Liver (tissue), 9 donors: ENCODE results near the gene TMEM255B. TPM values are rescaled to one million over a fixed set of nuclear protein-coding genes. Genes with fewer than 3 reads are reported as not detected.

Experiments
- DNase-seq: peaks from one replicate; pipeline ENCODE4 v3.0.0-alpha.2; 2017; ENCODE audit warnings: low spot score
- H3K27ac ChIP-seq, 2 donors: one replicate each; pipeline ENCODE4 v1.7.0; 2013; ENCODE audit warnings: inconsistent platforms in 2 of 2, low read length in 2 of 2, control low read depth in 1 of 2, low read depth in 1 of 2, mild to moderate bottlenecking in 1 of 2
- H3K27me3 ChIP-seq, 4 donors: one replicate each; pipeline versions ENCODE4 v1.6.1 to v1.7.0; 2013; ENCODE audit warnings: low read length in 3 of 4, inconsistent platforms in 1 of 4, mild to moderate bottlenecking in 1 of 4, moderate library complexity in 1 of 4; ENCODE audit not compliant: control insufficient read depth in 4 of 4, insufficient read depth in 4 of 4
- H3K36me3 ChIP-seq, 4 donors: one replicate each; pipeline versions ENCODE4 v1.6.1 to v1.7.0; 2013; ENCODE audit warnings: low read length in 3 of 4, mild to moderate bottlenecking in 3 of 4, low read depth in 1 of 4, moderate library complexity in 1 of 4; ENCODE audit not compliant: control insufficient read depth in 4 of 4, insufficient read depth in 3 of 4
- H3K4me1 ChIP-seq, 4 donors: one replicate each; pipeline versions ENCODE4 v1.6.1 to v1.7.0; 2013; ENCODE audit warnings: low read length in 3 of 4, mild to moderate bottlenecking in 3 of 4, moderate library complexity in 1 of 4; ENCODE audit not compliant: control insufficient read depth in 4 of 4, insufficient read depth in 4 of 4
- H3K4me3 ChIP-seq, 3 donors: one replicate each; pipeline versions ENCODE4 v1.6.1 to v1.7.0; 2013; ENCODE audit warnings: low read length in 3 of 3, control low read depth in 1 of 3, low read depth in 1 of 3, mild to moderate bottlenecking in 1 of 3
- H3K9ac ChIP-seq, 2 donors: one replicate each; pipeline ENCODE4 v1.7.0; 2013; ENCODE audit warnings: low read length in 2 of 2, mild to moderate bottlenecking in 2 of 2, moderate library complexity in 2 of 2, control low read depth in 1 of 2, low read depth in 1 of 2
- H3K9me3 ChIP-seq, 4 donors: one replicate each; pipeline versions ENCODE4 v1.6.1 to v1.7.0; 2013; ENCODE audit warnings: low read length in 3 of 4; ENCODE audit not compliant: control insufficient read depth in 4 of 4
- EGR1 ChIP-seq, 2 donors: IDR thresholded peaks; 2 replicates each; pipeline ENCODE4 v1.6.1; 2016 to 2018; ENCODE audit warnings: antibody characterized with exemption in 2 of 2, low read depth in 2 of 2
- FOXA1 ChIP-seq: IDR thresholded peaks from 2 replicates; pipeline ENCODE4 v1.6.1; 2016; ENCODE audit warnings: antibody characterized with exemption
- FOXA2 ChIP-seq: IDR thresholded peaks from 2 replicates; pipeline ENCODE4 v1.6.1; 2016; ENCODE audit warnings: antibody characterized with exemption
- GABPA ChIP-seq, 2 donors: IDR thresholded peaks in 1 of 2; conservative IDR thresholded peaks in 1 of 2; 2 replicates each; pipeline ENCODE4 v1.6.1; 2016; ENCODE audit warnings: antibody characterized with exemption in 2 of 2, mild to moderate bottlenecking in 1 of 2, moderate library complexity in 1 of 2
- HNF4A ChIP-seq, 2 donors: conservative IDR thresholded peaks; 2 replicates each; pipeline ENCODE4 v1.6.1; 2016; ENCODE audit warnings: antibody characterized with exemption in 2 of 2, mild to moderate bottlenecking in 2 of 2
- HNF4G ChIP-seq: IDR thresholded peaks from 2 replicates; pipeline ENCODE4 v1.6.1; 2016; ENCODE audit warnings: antibody characterized with exemption
- JUND ChIP-seq, 2 donors: IDR thresholded peaks; 2 replicates each; pipeline ENCODE4 v1.6.1; 2016; ENCODE audit warnings: antibody characterized with exemption in 2 of 2
- NR2F2 ChIP-seq: IDR thresholded peaks from 2 replicates; pipeline ENCODE4 v1.6.1; 2016; ENCODE audit warnings: antibody characterized with exemption
- REST ChIP-seq: IDR thresholded peaks from 2 replicates; pipeline ENCODE4 v1.6.1; 2016; ENCODE audit warnings: antibody characterized with exemption, mild to moderate bottlenecking
- RXRA ChIP-seq, 2 donors: IDR thresholded peaks; 2 replicates each; pipeline ENCODE4 v1.6.1; 2017 to 2018; ENCODE audit warnings: antibody characterized with exemption in 2 of 2, mild to moderate bottlenecking in 1 of 2
- SP1 ChIP-seq: IDR thresholded peaks from 2 replicates; pipeline ENCODE4 v1.6.1; 2018; ENCODE audit warnings: antibody characterized with exemption, mild to moderate bottlenecking
- YY1 ChIP-seq: IDR thresholded peaks from 2 replicates; pipeline ENCODE4 v1.6.1; 2016; ENCODE audit warnings: antibody characterized with exemption, mild to moderate bottlenecking
- WGBS: extraction: QIAGEN DNeasy Blood & Tissue Kit; methylation state at CpG from one replicate; pipeline ENCODE4 v1.1.7; 2013; 5-methylcytosine and 5-hydroxymethylcytosine counted together
- polyA plus RNA-seq, 2 donors: library from polyadenylated mRNA; stranded (reverse) in 1 of 2; unstranded in 1 of 2; fragments of 200-250 nt in 1 of 2; fragments of >200 nt in 1 of 2; fragmentation: Nextera tagmentation in 1 of 2; extraction: Ambion mirVana in 1 of 2; gene quantifications; one replicate each; pipeline versions ENCODE4 v1.2.1 to v1.2.3, GENCODE V29; 2013 to 2015
- total RNA-seq, 2 donors: library from RNA; depleted of rRNA; stranded (reverse); fragments of >200 nt; gene quantifications; one replicate each; pipeline ENCODE4 v1.2.3, GENCODE V29; 2014
- TF ChIP-seq, protein P1 (sequence below): IDR thresholded peaks from 2 replicates; pipeline ENCODE4 v1.6.1; 2016; ENCODE audit warnings: antibody characterized with exemption
- donor health status: healthy.
- donor health status: healthy.
- donor health status: healthy.
- donor health status: healthy.
- donor health status: healthy.

The TMEM255B gene
- total and polyA plus RNA-seq, 4 donors = 0.37 to 8.6 (median 3.5) TPM

- Histone ChIP-seq H3K4me3 (no peak overlapping the region), H3K9me3 (no peaks in the 10 kb centered on the region), H3K27ac (no peak overlapping the region), H3K36me3 (peaks cover 0 to 3% (median 0%) of the 10 kb centered on the region in 4 donors), H3K9ac (no peak overlapping the region), H3K27me3 (peaks cover 0 to 15% (median 1%) of the 10 kb centered on the region in 4 donors), H3K4me1 (peaks cover 0 to 22% (median 13%) of the 10 kb centered on the region in 4 donors)
- TF ChIP-seq REST (no peak), FOXA2 (no peak), EGR1 (IDR thresholded peaks at IDR 0.05; ENCODE audit: low read depth in 2 of 2) (no peak), NR2F2 (no peak), SP1 (no peak), RXRA (IDR thresholded peaks at IDR 0.05) (no peak)
- no peak for DNase-seq
- WGBS = 70% methylated on average over 2 of the region's 2 CpGs
These were observed 3.0 kb downstream of the TMEM255B start for GRCh38 chr13:113762075-113762474.

- H3K27me3 ChIP-seq = peaks cover 0 to 15% (median 1%) of the 10 kb centered on the region in 4 donors
- H3K4me3 ChIP-seq = no peak overlapping the region
- no peak overlapping the region for H3K9ac ChIP-seq
- TF ChIP-seq GABPA (IDR thresholded peaks at IDR 0.05 in 1 of 2, conservative IDR thresholded peaks at IDR 0.05 in 1 of 2) (no peak), FOXA1 (no peak), FOXA2 (no peak), NR2F2 (no peak)
- 73% methylated on average over 11 of the region's 11 CpGs for WGBS
- H3K4me1 ChIP-seq = peaks cover 0 to 22% (median 13%) of the 10 kb centered on the region in 4 donors
- H3K9me3 ChIP-seq = no peaks in the 10 kb centered on the region
- no peak overlapping the region for H3K27ac ChIP-seq
- peaks cover 0 to 3% (median 0%) of the 10 kb centered on the region in 4 donors for H3K36me3 ChIP-seq
- DNase-seq = no peak
These were observed 3.5 kb downstream of the TMEM255B start for GRCh38 chr13:113762538-113762937.

GRCh38 chr13:113763254-113763653, 4.2 kb downstream of the TMEM255B start:
- H3K9ac ChIP-seq = no peak overlapping the region
- peaks cover 0 to 17% (median 12%) of the 10 kb centered on the region in 4 donors for H3K4me1 ChIP-seq
- H3K9me3 ChIP-seq = no peaks in the 10 kb centered on the region
- WGBS = 82% methylated on average over 13 of the region's 13 CpGs
- peaks cover 0 to 3% (median 0%) of the 10 kb centered on the region in 4 donors for H3K36me3 ChIP-seq
- TF ChIP-seq, protein P1, sequence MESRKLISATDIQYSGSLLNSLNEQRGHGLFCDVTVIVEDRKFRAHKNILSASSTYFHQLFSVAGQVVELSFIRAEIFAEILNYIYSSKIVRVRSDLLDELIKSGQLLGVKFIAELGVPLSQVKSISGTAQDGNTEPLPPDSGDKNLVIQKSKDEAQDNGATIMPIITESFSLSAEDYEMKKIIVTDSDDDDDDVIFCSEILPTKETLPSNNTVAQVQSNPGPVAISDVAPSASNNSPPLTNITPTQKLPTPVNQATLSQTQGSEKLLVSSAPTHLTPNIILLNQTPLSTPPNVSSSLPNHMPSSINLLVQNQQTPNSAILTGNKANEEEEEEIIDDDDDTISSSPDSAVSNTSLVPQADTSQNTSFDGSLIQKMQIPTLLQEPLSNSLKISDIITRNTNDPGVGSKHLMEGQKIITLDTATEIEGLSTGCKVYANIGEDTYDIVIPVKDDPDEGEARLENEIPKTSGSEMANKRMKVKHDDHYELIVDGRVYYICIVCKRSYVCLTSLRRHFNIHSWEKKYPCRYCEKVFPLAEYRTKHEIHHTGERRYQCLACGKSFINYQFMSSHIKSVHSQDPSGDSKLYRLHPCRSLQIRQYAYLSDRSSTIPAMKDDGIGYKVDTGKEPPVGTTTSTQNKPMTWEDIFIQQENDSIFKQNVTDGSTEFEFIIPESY = no peak
- TF ChIP-seq YY1 (no peak), JUND (IDR thresholded peaks at IDR 0.05) (no peak), FOXA2 (no peak), HNF4G (no peak), GABPA (IDR thresholded peaks at IDR 0.05 in 1 of 2, conservative IDR thresholded peaks at IDR 0.05 in 1 of 2) (no peak), EGR1 (IDR thresholded peaks at IDR 0.05; ENCODE audit: low read depth in 2 of 2) (no peak), HNF4A (conservative IDR thresholded peaks at IDR 0.05) (no peak)
- no peak overlapping the region for H3K4me3 ChIP-seq
- DNase-seq = no peak
- no peak overlapping the region for H3K27ac ChIP-seq
- peaks cover 0 to 15% (median 1%) of the 10 kb centered on the region in 4 donors for H3K27me3 ChIP-seq
